H7 (cell line): ENCODE data around the gene FHOD3. TPM values are rescaled to one million over a fixed set of nuclear protein-coding genes. Genes with fewer than 3 reads are reported as not detected.

Source experiments
- DNase-seq: peaks from one replicate; pipeline ENCODE4 v3.0.0; 2012
- H3K27me3 ChIP-seq: 2 replicates; pipeline ENCODE4 v1.6.0; 2011; ENCODE audit warnings: mild to moderate bottlenecking, low read length; ENCODE audit not compliant: control insufficient read depth, insufficient read depth
- H3K36me3 ChIP-seq: replicated peaks from 2 replicates; pipeline ENCODE4 v1.5.1; 2011; ENCODE audit warnings: low read length; ENCODE audit not compliant: control insufficient read depth, insufficient read depth
- H3K4me3 ChIP-seq: 2 replicates; pipeline ENCODE4 v1.5.1; 2011; ENCODE audit warnings: low read depth, mild to moderate bottlenecking, control low read depth, low read length, moderate library complexity; ENCODE audit not compliant: insufficient read depth
- total RNA-seq: library from RNA; depleted of rRNA; stranded (reverse); fragments of >200 nt; shearing (Covaris generic); gene quantifications from 2 replicates; pipeline ENCODE4 v1.2.3, GENCODE V29; 2014

FHOD3 gene
- total RNA-seq, 1 experiment from 2014 or later = 1.8 TPM

GRCh38 chr18:36303211-36303844 lies 5.8 kb downstream of the FHOD3 start:
- peak; percentile 47 for DNase-seq
- H3K4me3 ChIP-seq = no peak overlapping the region
- H3K36me3 ChIP-seq = no peaks in the 10 kb centered on the region
- H3K27me3 ChIP-seq = peaks cover 23% of the 10 kb centered on the region

GRCh38 chr18:36304723-36305122 lies 7.2 kb downstream of the FHOD3 start:
- Histone ChIP-seq H3K27me3 (peaks cover 9% of the 10 kb centered on the region), H3K36me3 (no peaks in the 10 kb centered on the region), H3K4me3 (no peak overlapping the region)
- no peak for DNase-seq

- peaks cover 2% of the 10 kb centered on the region; the same call in 1 of the 2 replicates for H3K27me3 ChIP-seq
- no peak for DNase-seq
- H3K36me3 ChIP-seq = no peaks in the 10 kb centered on the region
- no peak overlapping the region for H3K4me3 ChIP-seq
These were observed 7.9 kb downstream of the FHOD3 start for GRCh38 chr18:36305375-36305774.

- H3K36me3 ChIP-seq = no peaks in the 10 kb centered on the region
- DNase-seq = no peak
- no peak overlapping the region for H3K4me3 ChIP-seq
- H3K27me3 ChIP-seq = no peaks in the 10 kb centered on the region
These were observed 10.0 kb downstream of the FHOD3 start for GRCh38 chr18:36307513-36307912.

- Histone ChIP-seq H3K36me3 (no peaks in the 10 kb centered on the region), H3K27me3 (no peaks in the 10 kb centered on the region), H3K4me3 (no peak overlapping the region)
- no peak for DNase-seq
These were observed 11.4 kb downstream of the FHOD3 start for GRCh38 chr18:36308711-36309435.

- H3K4me3 ChIP-seq = no peak overlapping the region
These were observed 12.2 kb downstream of the FHOD3 start for GRCh38 chr18:36309436-36310391.

GRCh38 chr18:36311026-36311570 lies 13.6 kb downstream of the FHOD3 start:
- H3K27me3 ChIP-seq = no peaks in the 10 kb centered on the region
- no peak for DNase-seq
- no peaks in the 10 kb centered on the region for H3K36me3 ChIP-seq
- H3K4me3 ChIP-seq = no peak overlapping the region

More at GRCh38 chr18:36309436-36310391, 12.2 kb downstream of the FHOD3 start:
- Histone ChIP-seq H3K27me3 (no peaks in the 10 kb centered on the region), H3K36me3 (no peaks in the 10 kb centered on the region)
- no peak for DNase-seq

GRCh38 chr18:36312806-36313395 lies 15.4 kb downstream of the FHOD3 start:
- Histone ChIP-seq H3K36me3 (no peaks in the 10 kb centered on the region), H3K4me3 (no peak overlapping the region), H3K27me3 (no peaks in the 10 kb centered on the region)
- DNase-seq = no peak

- H3K36me3 ChIP-seq = no peaks in the 10 kb centered on the region
- DNase-seq = no peak
- H3K4me3 ChIP-seq = no peak overlapping the region
- H3K27me3 ChIP-seq = no peaks in the 10 kb centered on the region
These were observed 16.6 kb downstream of the FHOD3 start for GRCh38 chr18:36314098-36314497.

GRCh38 chr18:36314754-36315153 lies 17.2 kb downstream of the FHOD3 start:
- no peak for DNase-seq

GRCh38 chr18:36315736-36316135 lies 18.2 kb downstream of the FHOD3 start:
- Histone ChIP-seq H3K4me3 (no peak overlapping the region), H3K36me3 (no peaks in the 10 kb centered on the region), H3K27me3 (no peaks in the 10 kb centered on the region)
- DNase-seq = no peak

More at GRCh38 chr18:36314754-36315153, 17.2 kb downstream of the FHOD3 start:
- no peak overlapping the region for H3K4me3 ChIP-seq
- H3K36me3 ChIP-seq = no peaks in the 10 kb centered on the region
- H3K27me3 ChIP-seq = no peaks in the 10 kb centered on the region

GRCh38 chr18:36316246-36316645 lies 18.7 kb downstream of the FHOD3 start:
- no peaks in the 10 kb centered on the region for H3K36me3 ChIP-seq
- no peaks in the 10 kb centered on the region for H3K27me3 ChIP-seq
- DNase-seq = no peak
- H3K4me3 ChIP-seq = no peak overlapping the region

- H3K27me3 ChIP-seq = no peaks in the 10 kb centered on the region
- no peak for DNase-seq
- H3K36me3 ChIP-seq = no peaks in the 10 kb centered on the region
- no peak overlapping the region for H3K4me3 ChIP-seq
These were observed 24.3 kb downstream of the FHOD3 start for GRCh38 chr18:36321658-36322407.

- H3K4me3 ChIP-seq = no peak overlapping the region
- H3K27me3 ChIP-seq = no peaks in the 10 kb centered on the region
- H3K36me3 ChIP-seq = no peaks in the 10 kb centered on the region
- DNase-seq = no peak
These were observed 24.9 kb downstream of the FHOD3 start for GRCh38 chr18:36322408-36322728.
